GM19238 (cell line): Measurements from ENCODE around the gene KLF6.

Experiments used
- DNase-seq: peaks from one replicate; pipeline ENCODE4 v3.0.0; 2011; ENCODE audit warnings: low spot score; ENCODE audit not compliant: insufficient read length

Gene KLF6

DNA sequence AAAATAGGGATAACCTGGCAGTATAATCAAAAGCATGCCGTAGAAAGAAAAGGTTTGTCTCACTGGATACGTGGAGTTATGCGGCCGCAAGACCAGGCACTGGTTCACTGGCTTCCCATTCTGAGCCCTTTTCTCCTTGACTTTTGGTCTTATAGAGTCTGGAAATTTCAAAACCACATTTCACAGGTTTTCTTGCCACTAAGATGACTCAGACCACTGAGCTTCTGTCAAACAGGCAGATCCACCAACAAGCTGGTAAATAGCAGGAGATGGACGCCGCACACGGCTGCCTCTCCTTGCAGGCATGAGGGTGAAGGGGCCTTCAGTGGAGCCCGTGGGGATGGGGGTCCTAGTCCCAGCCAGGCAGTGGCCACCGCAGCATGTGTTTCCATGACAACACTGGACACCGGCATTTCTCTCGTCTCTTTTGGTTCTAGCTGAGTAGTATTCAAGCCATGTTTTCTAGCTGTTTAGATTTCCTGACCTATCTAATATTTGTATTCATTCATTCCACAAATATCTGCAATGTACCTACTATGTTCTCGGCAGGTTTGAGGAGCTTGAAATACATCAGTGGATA, 55.5 kb downstream of the KLF6 start:
- no peak for DNase-seq

DNA sequence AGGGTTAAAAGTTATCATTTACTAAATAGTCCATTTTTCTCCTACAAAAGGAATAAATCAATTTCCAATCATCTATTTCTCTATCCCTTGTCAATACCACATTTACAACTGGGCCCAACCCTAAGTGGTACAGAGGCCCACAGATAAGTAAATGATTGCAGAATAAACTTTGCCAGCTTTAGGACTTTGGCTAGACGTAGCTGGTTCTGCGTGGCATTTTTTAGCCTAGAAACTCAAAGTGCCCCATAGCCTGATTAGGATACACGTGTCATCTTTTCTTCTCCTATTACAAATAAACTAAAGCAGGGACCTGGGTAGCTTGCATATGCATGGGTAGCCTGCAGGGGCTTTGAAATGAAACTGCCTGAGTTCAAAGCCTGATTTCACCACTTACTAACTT, 56.4 kb downstream of the KLF6 start:
- no peak for DNase-seq

DNA sequence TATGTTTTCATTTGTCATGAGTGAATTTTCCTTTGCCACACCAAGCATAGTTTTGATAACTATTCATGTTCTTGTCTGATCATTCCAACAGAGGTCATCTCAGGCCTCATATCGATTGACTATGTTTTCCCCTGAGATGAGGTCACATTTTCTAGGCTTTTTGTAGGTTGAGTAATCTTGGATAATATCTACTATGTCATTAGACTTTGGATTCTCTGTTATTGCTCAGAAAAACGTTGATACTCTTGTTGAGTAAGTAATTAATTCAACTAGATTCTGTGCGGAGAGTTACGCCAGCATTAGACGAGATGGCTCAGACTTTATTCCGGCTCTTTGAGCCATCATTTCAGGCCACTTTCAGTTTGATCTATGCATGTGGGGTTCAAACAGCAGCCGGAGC, 57.7 kb downstream of the KLF6 start:
- DNase-seq: no peak
